Motor neuron (in vitro differentiated cells): ENCODE measurements around the gene ALDOB. TPM values are rescaled to one million over a fixed set of nuclear protein-coding genes. Genes with fewer than 3 reads are reported as not detected.

ENCODE experiments used
- ATAC-seq, 8 experiments: fragments of 200-7000 bp; cut with Tn5 transposase; replicated peaks in 6 of 8; 2 replicates each; pipeline ENCODE4 v1.8.0; 2021; ENCODE audit warnings: mild to moderate bottlenecking in 8 of 8, moderate library complexity in 8 of 8
- H3K27ac ChIP-seq, 2 donors: fragments of 250-450 bp; sonication (Bioruptor Pico); 2 replicates each; pipeline ENCODE4 v1.9.0; 2021; ENCODE audit warnings: antibody characterized with exemption in 2 of 2, mild to moderate bottlenecking in 2 of 2, moderate library complexity in 1 of 2
- H3K4me1 ChIP-seq, 2 donors: fragments of 250-450 bp; sonication (Bioruptor Pico); replicated peaks in 1 of 2; 2 replicates each; pipeline ENCODE4 v1.6.1; 2021; ENCODE audit warnings: antibody characterized with exemption in 2 of 2, mild to moderate bottlenecking in 2 of 2, moderate library complexity in 1 of 2
- H3K4me3 ChIP-seq, 5 donors: fragments of 250-450 bp; sonication (Bioruptor Pico); 2 replicates each; pipeline ENCODE4 v1.9.0; 2021; ENCODE audit warnings: antibody characterized with exemption in 5 of 5, mild to moderate bottlenecking in 5 of 5, moderate library complexity in 4 of 5
- WGBS, 10 experiments: fragments of 450-650 bp; shearing (Covaris generic); methylation state at CpG; one replicate each; pipeline ENCODE4 v1.0.0; 2022; 5-methylcytosine and 5-hydroxymethylcytosine counted together
- in situ Hi-C, 9 experiments: fragments of 400-800 bp; cut with MboI; loops; one replicate each; pipeline ENCODE4 v1.15.0; 2021; ENCODE audit warnings: low sequenced_read_pairs in 9 of 9, low pct_unique_long_range_greater_than_20kb in 2 of 9; ENCODE audit not compliant: unreplicated experiment in 9 of 9
- total RNA-seq, 8 experiments: library from RNA; unstranded; fragments of 300-600 nt; gene quantifications; 2 replicates each; pipeline versions ENCODE4 v1.2.3 to v1.2.4, GENCODE V29; 2022

Gene ALDOB
- total RNA-seq, 8 experiments from 2014 or later, result 0.18 to 1.0 (median 0.46) TPM; not detected in 1

GRCh38 chr9:101469026-101469425, 33.5 kb upstream of the ALDOB start:
- in situ Hi-C loops, result loop anchor here in 1 of 9 experiments (10.0 kb wide), 1 partner anchor 56 kb away; no protein-coding TSS in a partner anchor
- H3K27ac ChIP-seq, result no peak overlapping the region
- ATAC-seq, result no peak

GRCh38 chr9:101468116-101468515, 32.5 kb upstream of the ALDOB start:
- 43 to 83% (median 60%) methylated on average over 1 of the region's 1 CpG; no CpG with 5 or more reads in 3 of the 10 experiments for WGBS, 10 experiments
- in situ Hi-C loops, result loop anchor here in 1 of 9 experiments (10.0 kb wide), 1 partner anchor 57 kb away; no protein-coding TSS in a partner anchor
- H3K4me1 ChIP-seq, result no peaks in the 10 kb centered on the region
- ATAC-seq, result peak in 1 of 8 experiments; percentile 63
- H3K4me3 ChIP-seq, result no peak overlapping the region
- no peak overlapping the region for H3K27ac ChIP-seq

More at GRCh38 chr9:101469026-101469425, 33.5 kb upstream of the ALDOB start:
- WGBS, 10 experiments, result 71 to 100% (median 94%) methylated on average over 1 to 2 of the region's 2 CpGs; no CpG with 5 or more reads in 4 of the 10 experiments
- H3K4me1 ChIP-seq, result no peaks in the 10 kb centered on the region
- H3K4me3 ChIP-seq, result no peak overlapping the region

- no peak overlapping the region for H3K4me3 ChIP-seq
- no peak for ATAC-seq
- 60 to 100% (median 88%) methylated on average over 2 to 3 of the region's 3 CpGs for WGBS, 10 experiments
- no peak overlapping the region for H3K27ac ChIP-seq
- no peaks in the 10 kb centered on the region for H3K4me1 ChIP-seq
- in situ Hi-C loops, result loop anchor here in 1 of 9 experiments (10.0 kb wide), 1 partner anchor 57 kb away; no protein-coding TSS in a partner anchor
Measured at GRCh38 chr9:101467690-101468089, 32.1 kb upstream of the ALDOB start.

GRCh38 chr9:101466863-101467262, 31.3 kb upstream of the ALDOB start:
- H3K4me3 ChIP-seq, result no peak overlapping the region
- no peak for ATAC-seq
- H3K4me1 ChIP-seq, result no peaks in the 10 kb centered on the region
- no peak overlapping the region for H3K27ac ChIP-seq
- WGBS, 10 experiments, result 67 to 100% (median 86%) methylated on average over 1 to 2 of the region's 2 CpGs
- in situ Hi-C loops, result loop anchor here in 1 of 9 experiments (10.0 kb wide), 1 partner anchor 58 kb away; no protein-coding TSS in a partner anchor

GRCh38 chr9:101465326-101465915, 29.8 kb upstream of the ALDOB start:
- Histone ChIP-seq H3K27ac (no peak overlapping the region), H3K4me3 (no peak overlapping the region), H3K4me1 (no peaks in the 10 kb centered on the region)
- WGBS, 10 experiments, result 0 to 100% (median 42%) methylated on average over 1 to 5 of the region's 6 CpGs
- ATAC-seq, result peak in 6 of 8 experiments; percentile 39 to 99 (median 87)
- in situ Hi-C loops, result loop anchor here in 1 of 9 experiments (10.0 kb wide), 1 partner anchor 59 kb away; no protein-coding TSS in a partner anchor

GRCh38 chr9:101463397-101463796, 27.8 kb upstream of the ALDOB start:
- no peaks in the 10 kb centered on the region for H3K4me1 ChIP-seq
- WGBS, 10 experiments, result 0 to 100% (median 58%) methylated on average over 1 to 2 of the region's 2 CpGs; no CpG with 5 or more reads in 2 of the 10 experiments
- in situ Hi-C loops, result loop anchor here in 2 of 9 experiments (5.0 to 10.0 kb wide), 2 partner anchors 61 to 69 kb away; partner anchors contain the start of gene RNF20 (in 1 of the 2)
- no peak overlapping the region for H3K4me3 ChIP-seq
- no peak for ATAC-seq
- H3K27ac ChIP-seq, result no peak overlapping the region

GRCh38 chr9:101462558-101462957, 27.0 kb upstream of the ALDOB start:
- in situ Hi-C loops, result loop anchor here in 2 of 9 experiments (5.0 to 10.0 kb wide), 2 partner anchors 62 to 70 kb away; partner anchors contain the start of gene RNF20 (in 1 of the 2)
- 13 to 100% (median 51%) methylated on average over 1 to 5 of the region's 5 CpGs; no CpG with 5 or more reads in 1 of the 10 experiments for WGBS, 10 experiments
- Histone ChIP-seq H3K4me1 (no peaks in the 10 kb centered on the region), H3K4me3 (no peak overlapping the region), H3K27ac (no peak overlapping the region)
- ATAC-seq, result no peak

GRCh38 chr9:101460965-101461364, 25.4 kb upstream of the ALDOB start:
- H3K4me3 ChIP-seq, result no peak overlapping the region
- ATAC-seq, result no peak
- WGBS, 10 experiments, result 80 to 100% (median 91%) methylated on average over 1 to 4 of the region's 4 CpGs; no CpG with 5 or more reads in 3 of the 10 experiments
- H3K27ac ChIP-seq, result no peak overlapping the region
- H3K4me1 ChIP-seq, result no peaks in the 10 kb centered on the region
- in situ Hi-C loops, result loop anchor here in 2 of 9 experiments (5.0 to 10.0 kb wide), 2 partner anchors 64 to 71 kb away; partner anchors contain the start of gene RNF20 (in 1 of the 2)

- WGBS, 10 experiments, result 15 to 82% (median 48%) methylated on average over 3 to 7 of the region's 9 CpGs; no CpG with 5 or more reads in 1 of the 10 experiments
- in situ Hi-C loops, result no loop called here
Measured at GRCh38 chr9:101458963-101459631, 23.5 kb upstream of the ALDOB start.

GRCh38 chr9:101457003-101457402, 21.4 kb upstream of the ALDOB start:
- H3K4me3 ChIP-seq, result no peak overlapping the region
- H3K27ac ChIP-seq, result no peak overlapping the region
- 0 to 73% (median 36%) methylated on average over 1 to 3 of the region's 3 CpGs; no CpG with 5 or more reads in 4 of the 10 experiments for WGBS, 10 experiments
- no peak for ATAC-seq
- H3K4me1 ChIP-seq, result no peaks in the 10 kb centered on the region
- in situ Hi-C loops, result no loop called here

More at GRCh38 chr9:101458963-101459631, 23.5 kb upstream of the ALDOB start:
- ATAC-seq, result peak; percentile 73 to 100 (median 95)
- H3K4me3 ChIP-seq, result no peak overlapping the region
- H3K4me1 ChIP-seq, result no peaks in the 10 kb centered on the region
- no peak overlapping the region for H3K27ac ChIP-seq

- no peak for ATAC-seq
- WGBS, 10 experiments, result 20 to 86% (median 68%) methylated on average over 1 to 2 of the region's 2 CpGs; no CpG with 5 or more reads in 6 of the 10 experiments
- H3K27ac ChIP-seq, result no peak overlapping the region
- H3K4me1 ChIP-seq, result no peaks in the 10 kb centered on the region
- H3K4me3 ChIP-seq, result no peak overlapping the region
- in situ Hi-C loops, result no loop called here
Measured at GRCh38 chr9:101455656-101456240, 20.2 kb upstream of the ALDOB start.

- no peak overlapping the region for H3K4me3 ChIP-seq
- H3K4me1 ChIP-seq, result no peaks in the 10 kb centered on the region
- in situ Hi-C loops, result no loop called here
- WGBS, 10 experiments, result 68 to 100% (median 81%) methylated on average over 1 to 4 of the region's 4 CpGs; no CpG with 5 or more reads in 3 of the 10 experiments
- ATAC-seq, result no peak
- H3K27ac ChIP-seq, result no peak overlapping the region
Measured at GRCh38 chr9:101453776-101454570, 18.4 kb upstream of the ALDOB start.
